GM12878 (cell line): ENCODE measurements around the gene PROM1.

Source experiments
- EZH2 ChIP-seq: IDR thresholded peaks from 2 replicates; pipeline ENCODE4 v1.6.1; 2012; ENCODE audit warnings: low read depth, mild to moderate bottlenecking, control low read depth, inconsistent platforms, low read length, borderline replicate concordance; ENCODE audit not compliant: control insufficient read depth
- POLR2A ChIP-seq: IDR thresholded peaks from 2 replicates; pipeline ENCODE4 v1.6.1; 2011; ENCODE audit warnings: low read depth, mild to moderate bottlenecking, low read length
- RAD21 ChIP-seq: IDR thresholded peaks from 2 replicates; pipeline ENCODE4 v1.6.1; 2011; ENCODE audit warnings: mild to moderate bottlenecking, low read depth, low read length, moderate library complexity; ENCODE audit not compliant: insufficient read depth
- RBBP5 ChIP-seq: fragments of 200-600 bp; sonication (generic); conservative IDR thresholded peaks from 2 replicates; pipeline ENCODE4 v1.6.1; 2016
- SMAD1 ChIP-seq: fragments of 450-650 bp; IDR thresholded peaks from 2 replicates; pipeline ENCODE4 v1.6.1; 2018; ENCODE audit warnings: mild to moderate bottlenecking, low read depth; ENCODE audit not compliant: partially characterized antibody
- SREBF1 ChIP-seq: IDR thresholded peaks from 2 replicates; pipeline ENCODE4 v1.6.1; 2012; ENCODE audit warnings: mild to moderate bottlenecking, low read length
- STAT3 ChIP-seq: IDR thresholded peaks from 2 replicates; pipeline ENCODE4 v1.6.1; 2011; ENCODE audit warnings: low read depth, low read length, improper control_type of control experiment
- TF ChIP-seq, protein P1 (sequence below), 3 experiments: IDR thresholded peaks in 2 of 3; conservative IDR thresholded peaks in 1 of 3; 2 replicates each; pipeline ENCODE4 v1.5.1; 2011; ENCODE audit warnings: low read depth in 3 of 3, low read length in 3 of 3, mild to moderate bottlenecking in 3 of 3, control low read depth in 2 of 3, moderate library complexity in 2 of 3, inconsistent platforms in 1 of 3, mixed read lengths in 1 of 3; ENCODE audit not compliant: control insufficient read depth in 2 of 3, insufficient read depth in 1 of 3; ENCODE audit errors: extremely low read depth in 1 of 3

DNA sequence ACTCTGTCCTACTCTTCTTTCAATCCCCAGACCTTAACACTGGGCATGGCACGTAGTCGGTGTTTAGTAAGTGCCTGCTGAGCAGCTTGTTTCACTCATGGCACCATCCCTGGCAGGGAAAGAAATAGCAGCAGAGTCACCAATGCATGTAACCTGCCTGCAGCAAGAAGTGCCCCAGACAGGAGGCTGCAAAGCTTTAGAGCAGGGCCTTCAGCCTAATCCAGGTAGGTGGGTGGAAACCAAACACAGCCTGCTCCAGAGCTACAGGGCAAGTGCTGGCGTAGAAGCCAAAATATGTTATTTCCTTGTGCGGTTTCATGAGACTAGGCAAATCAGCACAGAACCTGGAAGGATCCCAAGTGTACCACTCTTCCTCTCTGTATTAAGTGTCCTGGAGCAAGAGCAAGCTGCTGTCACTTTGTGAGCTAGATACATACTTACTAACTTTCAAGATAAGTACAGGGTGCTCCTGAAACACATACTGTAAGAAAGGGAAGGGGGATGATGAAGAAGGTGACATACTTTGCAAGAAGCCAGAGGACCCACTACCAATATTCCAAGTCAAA is 5.5 kb downstream of the PROM1 start:
- TF ChIP-seq, protein P1, sequence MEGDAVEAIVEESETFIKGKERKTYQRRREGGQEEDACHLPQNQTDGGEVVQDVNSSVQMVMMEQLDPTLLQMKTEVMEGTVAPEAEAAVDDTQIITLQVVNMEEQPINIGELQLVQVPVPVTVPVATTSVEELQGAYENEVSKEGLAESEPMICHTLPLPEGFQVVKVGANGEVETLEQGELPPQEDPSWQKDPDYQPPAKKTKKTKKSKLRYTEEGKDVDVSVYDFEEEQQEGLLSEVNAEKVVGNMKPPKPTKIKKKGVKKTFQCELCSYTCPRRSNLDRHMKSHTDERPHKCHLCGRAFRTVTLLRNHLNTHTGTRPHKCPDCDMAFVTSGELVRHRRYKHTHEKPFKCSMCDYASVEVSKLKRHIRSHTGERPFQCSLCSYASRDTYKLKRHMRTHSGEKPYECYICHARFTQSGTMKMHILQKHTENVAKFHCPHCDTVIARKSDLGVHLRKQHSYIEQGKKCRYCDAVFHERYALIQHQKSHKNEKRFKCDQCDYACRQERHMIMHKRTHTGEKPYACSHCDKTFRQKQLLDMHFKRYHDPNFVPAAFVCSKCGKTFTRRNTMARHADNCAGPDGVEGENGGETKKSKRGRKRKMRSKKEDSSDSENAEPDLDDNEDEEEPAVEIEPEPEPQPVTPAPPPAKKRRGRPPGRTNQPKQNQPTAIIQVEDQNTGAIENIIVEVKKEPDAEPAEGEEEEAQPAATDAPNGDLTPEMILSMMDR (IDR thresholded peaks at IDR 0.05 in 2 of 3, conservative IDR thresholded peaks at IDR 0.05 in 1 of 3; ENCODE audit: control insufficient read depth in 2 of 3, extremely low read depth in 1 of 3, insufficient read depth in 1 of 3, low read depth in 3 of 3, low read length in 3 of 3), result no peak
- TF ChIP-seq EZH2, result no peak
- no peak for TF ChIP-seq RBBP5
- TF ChIP-seq STAT3, result no peak
- no peak for TF ChIP-seq SMAD1
- no peak for TF ChIP-seq POLR2A
- no peak for TF ChIP-seq SREBF1
- no peak for TF ChIP-seq RAD21
